Measurements from ENCODE around the gene MYO15B.

MYO15B gene

DNA sequence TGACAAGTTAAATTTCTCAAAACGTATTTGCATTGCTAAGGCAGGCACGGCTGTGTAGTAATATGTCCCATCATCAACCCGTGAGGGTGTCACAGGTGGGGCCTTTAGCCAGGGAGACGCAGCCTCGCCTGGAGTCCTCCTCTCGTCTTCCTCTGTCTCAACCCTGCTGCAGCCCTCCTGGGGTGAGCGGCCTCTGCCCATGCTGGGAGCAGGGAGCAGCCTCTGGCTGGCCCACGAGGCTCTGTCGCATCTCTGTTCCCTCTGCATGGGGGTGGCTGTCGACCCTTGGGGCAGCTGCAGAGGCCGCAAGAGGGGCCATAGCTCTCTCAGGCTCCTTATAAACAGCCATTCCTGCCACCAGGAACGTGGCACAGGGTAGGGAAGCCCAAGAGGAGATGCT is 44.8 kb downstream of the MYO15B start:
- DNase-seq (ENCODE audit: low read depth in 1 of 2, low spot score in 1 of 2): no peak
- no peaks in the 10 kb centered on the region for H3K27me3 ChIP-seq (ENCODE audit: insufficient read depth, poor library complexity, severe bottlenecking)
- H3K27ac ChIP-seq (replicated peaks): no peak overlapping the region
- TF ChIP-seq, protein P1, sequence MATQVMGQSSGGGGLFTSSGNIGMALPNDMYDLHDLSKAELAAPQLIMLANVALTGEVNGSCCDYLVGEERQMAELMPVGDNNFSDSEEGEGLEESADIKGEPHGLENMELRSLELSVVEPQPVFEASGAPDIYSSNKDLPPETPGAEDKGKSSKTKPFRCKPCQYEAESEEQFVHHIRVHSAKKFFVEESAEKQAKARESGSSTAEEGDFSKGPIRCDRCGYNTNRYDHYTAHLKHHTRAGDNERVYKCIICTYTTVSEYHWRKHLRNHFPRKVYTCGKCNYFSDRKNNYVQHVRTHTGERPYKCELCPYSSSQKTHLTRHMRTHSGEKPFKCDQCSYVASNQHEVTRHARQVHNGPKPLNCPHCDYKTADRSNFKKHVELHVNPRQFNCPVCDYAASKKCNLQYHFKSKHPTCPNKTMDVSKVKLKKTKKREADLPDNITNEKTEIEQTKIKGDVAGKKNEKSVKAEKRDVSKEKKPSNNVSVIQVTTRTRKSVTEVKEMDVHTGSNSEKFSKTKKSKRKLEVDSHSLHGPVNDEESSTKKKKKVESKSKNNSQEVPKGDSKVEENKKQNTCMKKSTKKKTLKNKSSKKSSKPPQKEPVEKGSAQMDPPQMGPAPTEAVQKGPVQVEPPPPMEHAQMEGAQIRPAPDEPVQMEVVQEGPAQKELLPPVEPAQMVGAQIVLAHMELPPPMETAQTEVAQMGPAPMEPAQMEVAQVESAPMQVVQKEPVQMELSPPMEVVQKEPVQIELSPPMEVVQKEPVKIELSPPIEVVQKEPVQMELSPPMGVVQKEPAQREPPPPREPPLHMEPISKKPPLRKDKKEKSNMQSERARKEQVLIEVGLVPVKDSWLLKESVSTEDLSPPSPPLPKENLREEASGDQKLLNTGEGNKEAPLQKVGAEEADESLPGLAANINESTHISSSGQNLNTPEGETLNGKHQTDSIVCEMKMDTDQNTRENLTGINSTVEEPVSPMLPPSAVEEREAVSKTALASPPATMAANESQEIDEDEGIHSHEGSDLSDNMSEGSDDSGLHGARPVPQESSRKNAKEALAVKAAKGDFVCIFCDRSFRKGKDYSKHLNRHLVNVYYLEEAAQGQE (IDR thresholded peaks at IDR 0.05; ENCODE audit: insufficient replicate concordance, low read depth): no peak
- TF ChIP-seq SPI1 (IDR thresholded peaks at IDR 0.05; ENCODE audit: borderline replicate concordance, low read depth) (no peak), POLR2AphosphoS5 (IDR thresholded peaks at IDR 0.05; ENCODE audit: low read depth) (no peak), GABPA (IDR thresholded peaks at IDR 0.05; ENCODE audit: low read depth) (no peak)
- TF ChIP-seq, protein P2, sequence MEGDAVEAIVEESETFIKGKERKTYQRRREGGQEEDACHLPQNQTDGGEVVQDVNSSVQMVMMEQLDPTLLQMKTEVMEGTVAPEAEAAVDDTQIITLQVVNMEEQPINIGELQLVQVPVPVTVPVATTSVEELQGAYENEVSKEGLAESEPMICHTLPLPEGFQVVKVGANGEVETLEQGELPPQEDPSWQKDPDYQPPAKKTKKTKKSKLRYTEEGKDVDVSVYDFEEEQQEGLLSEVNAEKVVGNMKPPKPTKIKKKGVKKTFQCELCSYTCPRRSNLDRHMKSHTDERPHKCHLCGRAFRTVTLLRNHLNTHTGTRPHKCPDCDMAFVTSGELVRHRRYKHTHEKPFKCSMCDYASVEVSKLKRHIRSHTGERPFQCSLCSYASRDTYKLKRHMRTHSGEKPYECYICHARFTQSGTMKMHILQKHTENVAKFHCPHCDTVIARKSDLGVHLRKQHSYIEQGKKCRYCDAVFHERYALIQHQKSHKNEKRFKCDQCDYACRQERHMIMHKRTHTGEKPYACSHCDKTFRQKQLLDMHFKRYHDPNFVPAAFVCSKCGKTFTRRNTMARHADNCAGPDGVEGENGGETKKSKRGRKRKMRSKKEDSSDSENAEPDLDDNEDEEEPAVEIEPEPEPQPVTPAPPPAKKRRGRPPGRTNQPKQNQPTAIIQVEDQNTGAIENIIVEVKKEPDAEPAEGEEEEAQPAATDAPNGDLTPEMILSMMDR (IDR thresholded peaks at IDR 0.05; ENCODE audit: insufficient read depth, low read length): no peak
- no peak overlapping the region for H3K4me3 ChIP-seq (replicated peaks; ENCODE audit: insufficient read depth, low read length)

DNA sequence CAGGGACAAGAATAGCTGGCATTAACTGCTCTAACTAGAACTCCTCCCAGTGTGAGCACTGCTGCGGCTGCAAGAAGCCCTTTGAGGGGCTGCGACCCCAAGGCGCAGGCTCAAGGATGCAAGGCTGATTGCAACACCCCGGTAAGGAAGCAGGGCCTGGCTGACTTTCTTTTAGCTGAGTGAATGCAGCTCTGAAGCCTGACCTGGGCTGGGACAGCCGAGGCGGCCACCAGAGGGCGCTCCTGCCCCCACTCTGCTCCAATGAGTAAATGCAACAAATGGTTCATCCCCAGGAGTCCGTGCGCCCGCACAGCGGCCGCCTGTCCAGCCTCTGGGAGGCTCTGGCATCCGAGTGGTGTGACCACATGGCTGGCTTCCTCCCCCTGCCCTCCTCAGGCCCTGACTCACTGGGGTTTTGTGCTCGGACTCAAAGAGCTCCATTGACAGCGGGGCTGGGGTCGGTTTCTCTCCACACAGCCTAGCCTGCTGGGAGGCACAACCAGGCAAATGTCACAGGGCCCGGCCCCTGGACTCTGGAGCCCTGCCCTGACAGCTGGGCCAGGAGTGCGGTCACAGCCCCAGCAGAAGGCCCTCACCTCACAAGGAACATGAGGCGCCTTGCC is 45.4 kb downstream of the MYO15B start, which contains the start of gene SMIM5:
TSS of gene SMIM5 (plus strand) at position 572 of the 623 bp plus-strand sequence. CDS start 6,768 bp downstream, outside the sequence.
- no peak within 1 kb of the TSS for H3K4me3 ChIP-seq (replicated peaks; ENCODE audit: insufficient read depth, low read length)
- H3K27ac ChIP-seq (replicated peaks): no peak within 1 kb of the TSS
- peak; percentile 65 to 80 for DNase-seq (ENCODE audit: low read depth in 1 of 2, low spot score in 1 of 2)
- TF ChIP-seq GABPA (IDR thresholded peaks at IDR 0.05; ENCODE audit: low read depth) (no peak), SPI1 (IDR thresholded peaks at IDR 0.05; ENCODE audit: borderline replicate concordance, low read depth) (no peak), POLR2AphosphoS5 (IDR thresholded peaks at IDR 0.05; ENCODE audit: low read depth) (no peak)
- TF ChIP-seq, protein P2 (IDR thresholded peaks at IDR 0.05; ENCODE audit: insufficient read depth, low read length): peak; percentile 94
- TF ChIP-seq, protein P1 (IDR thresholded peaks at IDR 0.05; ENCODE audit: insufficient replicate concordance, low read depth): no peak
- H3K27me3 ChIP-seq (ENCODE audit: insufficient read depth, poor library complexity, severe bottlenecking): no peaks in the 10 kb centered on the region

DNA sequence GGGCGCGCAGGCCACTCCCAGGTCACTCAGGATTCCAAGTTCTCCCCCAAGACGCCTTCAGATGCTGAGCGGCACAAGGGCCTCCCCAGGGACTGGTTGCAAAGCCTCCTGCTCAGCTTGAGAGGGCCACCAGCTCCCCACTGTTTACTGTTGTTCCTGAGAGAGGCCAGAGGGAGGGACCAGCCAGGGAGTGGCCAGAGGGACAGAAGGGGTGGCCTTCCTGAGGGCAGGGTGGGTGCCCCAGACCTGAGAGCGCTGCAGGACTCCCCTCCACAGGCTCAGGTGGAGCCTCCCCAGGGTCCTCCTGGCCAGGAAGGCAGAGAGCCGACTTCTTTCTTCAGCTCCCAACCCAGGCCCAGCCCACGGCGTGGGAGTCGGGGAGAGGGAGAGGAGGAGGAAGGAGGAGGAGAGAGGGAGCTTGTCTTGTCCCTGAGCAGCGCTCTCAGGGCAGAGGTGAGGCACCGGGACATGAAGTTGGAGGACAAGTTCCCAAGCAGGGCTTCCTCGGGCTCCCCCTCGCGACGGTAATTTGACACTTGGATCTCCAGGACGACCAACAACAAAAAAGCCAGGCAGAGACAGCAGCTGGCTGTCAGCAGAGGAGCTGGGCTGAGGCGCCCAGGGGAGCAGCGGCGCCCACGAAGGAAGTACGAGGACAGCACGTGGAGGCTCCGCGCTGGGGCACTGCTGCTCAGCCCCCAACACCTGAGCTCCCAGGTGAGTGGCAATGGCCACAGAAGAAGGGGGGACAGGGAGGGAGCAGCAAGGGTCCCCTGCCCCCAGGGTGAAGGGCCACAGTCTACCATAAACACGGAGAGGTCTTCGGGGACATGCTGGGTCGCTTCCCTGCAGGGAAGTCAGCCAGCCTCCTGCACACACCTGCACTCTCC is 46.1 kb downstream of the MYO15B start:
- Histone ChIP-seq H3K4me3 (replicated peaks; ENCODE audit: insufficient read depth, low read length) (no peak overlapping the region), H3K27me3 (ENCODE audit: insufficient read depth, poor library complexity, severe bottlenecking) (no peaks in the 10 kb centered on the region), H3K27ac (replicated peaks) (no peak overlapping the region)
- TF ChIP-seq, protein P2 (IDR thresholded peaks at IDR 0.05; ENCODE audit: insufficient read depth, low read length): peak; percentile 27
- no peak for TF ChIP-seq GABPA (IDR thresholded peaks at IDR 0.05; ENCODE audit: low read depth)
- peak; percentile 53 to 78 for DNase-seq (ENCODE audit: low read depth in 1 of 2, low spot score in 1 of 2)
